SK-N-MC (cell line): ENCODE data around the gene CST1.

Source experiments
- DNase-seq: peaks from one replicate; pipeline ENCODE4 v3.0.0-alpha.2; 2011; ENCODE audit warnings: low read depth, low spot score
- H3K27ac ChIP-seq: fragments of 200-600 bp; sonication (generic); 2 replicates; pipeline ENCODE4 v1.5.1; 2016; ENCODE audit warnings: mixed run types
- H3K36me3 ChIP-seq: fragments of 200-600 bp; sonication (generic); 2 replicates; pipeline ENCODE4 v1.6.1; 2017; ENCODE audit warnings: antibody characterized with exemption, low read length, mixed read lengths; ENCODE audit not compliant: insufficient read depth
- H3K4me3 ChIP-seq: fragments of 200-600 bp; sonication (generic); 2 replicates; pipeline ENCODE4 v1.5.1; 2016
- H3K9ac ChIP-seq: fragments of 200-600 bp; sonication (generic); 2 replicates; pipeline ENCODE4 v1.8.0; 2017; ENCODE audit warnings: mixed run types, mixed read lengths; ENCODE audit not compliant: insufficient read length
- H3K9me3 ChIP-seq: fragments of 200-600 bp; sonication (generic); 2 replicates; pipeline ENCODE4 v1.6.1; 2017; ENCODE audit warnings: low read depth, mild to moderate bottlenecking, antibody characterized with exemption, low read length, moderate library complexity, mixed read lengths
- EZH2 ChIP-seq: fragments of 200-600 bp; sonication (generic); IDR thresholded peaks from one replicate; pipeline ENCODE4 v1.6.1; 2017; ENCODE audit warnings: antibody characterized with exemption
- FOXP2 ChIP-seq: optimal IDR thresholded peaks from 2 replicates; pipeline ENCODE3; 2011; ENCODE audit warnings: mild to moderate bottlenecking, moderate library complexity; ENCODE audit not compliant: insufficient read depth; ENCODE audit errors: extremely low read length, control extremely low read depth
- POLR2AphosphoS5 ChIP-seq: IDR thresholded peaks from 2 replicates; pipeline ENCODE4 v1.6.1; 2012; ENCODE audit warnings: mild to moderate bottlenecking, low read depth, low read length, borderline replicate concordance

The CST1 gene

DNA sequence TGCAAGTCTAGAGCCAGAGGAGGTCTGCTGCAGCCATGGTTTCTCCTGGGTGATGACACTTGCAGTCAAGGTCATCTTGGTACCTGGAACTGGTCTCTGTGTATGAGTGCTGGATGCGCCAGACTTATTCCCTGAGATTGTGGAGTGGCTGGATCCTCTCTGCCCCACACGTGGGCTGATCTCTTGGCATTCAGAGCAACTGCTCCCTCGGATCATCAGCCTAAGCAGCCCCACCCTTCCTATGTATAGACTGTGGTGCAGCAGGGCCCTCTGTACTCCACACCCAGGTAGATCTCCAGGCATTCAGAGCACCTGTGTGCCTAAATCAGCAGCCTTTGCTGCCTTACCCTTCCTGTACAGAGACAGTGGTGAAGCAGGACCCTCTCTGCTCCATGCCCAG, 49.8 kb downstream of the CST1 start:
- Histone ChIP-seq H3K36me3 (no peaks in the 10 kb centered on the region), H3K4me3 (no peak overlapping the region), H3K9ac (no peak overlapping the region), H3K9me3 (no peaks in the 10 kb centered on the region), H3K27ac (no peak overlapping the region)
- no peak for DNase-seq
- no peak for TF ChIP-seq FOXP2
- no peak for TF ChIP-seq POLR2AphosphoS5
- no peak for TF ChIP-seq EZH2

DNA sequence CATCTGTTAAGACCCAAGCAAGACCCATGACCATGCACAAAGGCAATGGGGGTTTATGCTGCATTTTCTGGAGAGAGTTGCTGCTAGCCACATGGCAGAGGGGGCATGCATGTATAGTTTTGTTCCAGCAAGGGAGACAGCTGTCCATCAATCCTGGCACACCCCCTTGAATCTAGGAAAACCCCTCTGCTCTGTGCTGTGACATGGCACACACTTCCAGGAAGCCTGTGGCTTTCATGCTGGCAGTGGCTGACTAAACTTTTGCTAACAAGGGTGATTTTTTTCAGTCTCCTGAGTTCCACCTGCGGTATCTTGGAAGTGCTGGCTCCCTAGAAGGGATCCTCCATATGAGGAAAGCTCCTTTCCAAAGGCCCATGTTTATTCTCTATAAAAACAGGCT, 52.8 kb downstream of the CST1 start:
- no peak overlapping the region for H3K4me3 ChIP-seq
- no peak overlapping the region for H3K27ac ChIP-seq
- no peaks in the 10 kb centered on the region for H3K36me3 ChIP-seq
- DNase-seq, result no peak
- no peak for TF ChIP-seq FOXP2
- TF ChIP-seq EZH2, result no peak
- no peak for TF ChIP-seq POLR2AphosphoS5
- H3K9ac ChIP-seq, result no peak overlapping the region
- H3K9me3 ChIP-seq, result no peaks in the 10 kb centered on the region
